ACHN (cell line): ENCODE data around the gene ANXA6.

Experiments used
- DNase-seq: peaks from one replicate; pipeline ENCODE4 v3.0.0-alpha.2; 2015
- in situ Hi-C: cut with HindIII; loops from 2 replicates; pipeline ENCODE4 v1.10.0; 2017; ENCODE audit warnings: low sequenced_read_pairs, low pct_ligation_motif_present, low pct_unique_long_range_greater_than_20kb

Gene ANXA6

GRCh38 chr5:151094852-151095245 is 62.7 kb downstream of the ANXA6 start:
- in situ Hi-C loops: no loop called here
- DNase-seq: no peak

DNA sequence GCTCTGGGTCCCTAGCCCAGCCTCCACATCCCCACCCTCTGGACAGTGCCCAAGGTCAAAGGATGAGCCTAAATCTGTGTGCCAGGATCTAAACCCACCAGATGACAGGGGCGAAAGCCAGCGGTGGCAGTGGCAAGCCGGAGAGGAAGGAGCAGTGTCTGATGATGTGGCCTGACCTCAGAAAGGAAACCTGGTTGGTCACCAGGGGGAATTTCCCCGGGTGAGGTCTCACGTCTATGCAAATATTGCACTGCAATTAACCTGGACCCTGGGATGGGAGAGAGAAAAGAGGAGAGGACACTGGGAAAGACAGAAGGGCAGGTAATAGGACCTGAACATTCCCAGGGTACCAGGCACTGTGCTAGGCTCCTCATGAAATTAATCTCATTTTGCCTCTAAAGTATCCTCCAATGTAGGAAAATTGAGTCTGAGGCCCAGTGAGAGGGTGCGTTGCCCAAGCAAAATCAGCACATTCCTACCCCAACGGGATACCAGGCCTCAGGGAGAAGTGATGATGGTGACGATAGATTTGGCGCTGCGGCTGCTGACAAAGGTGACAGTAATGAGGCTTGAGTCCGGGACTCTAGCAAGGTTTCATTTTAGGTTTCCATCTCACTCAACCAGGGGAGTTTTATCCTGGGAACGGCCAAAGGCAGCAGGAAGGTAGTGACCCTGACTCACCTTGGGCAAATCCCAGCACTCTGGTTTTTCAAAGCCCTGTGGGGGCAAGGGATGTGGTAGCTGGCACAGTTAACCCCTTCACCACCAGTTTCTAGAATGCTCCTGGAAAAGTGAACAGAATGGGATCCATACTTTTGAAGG is 63.3 kb downstream of the ANXA6 start:
- DNase-seq: no peak
- in situ Hi-C loops: no loop called here

DNA sequence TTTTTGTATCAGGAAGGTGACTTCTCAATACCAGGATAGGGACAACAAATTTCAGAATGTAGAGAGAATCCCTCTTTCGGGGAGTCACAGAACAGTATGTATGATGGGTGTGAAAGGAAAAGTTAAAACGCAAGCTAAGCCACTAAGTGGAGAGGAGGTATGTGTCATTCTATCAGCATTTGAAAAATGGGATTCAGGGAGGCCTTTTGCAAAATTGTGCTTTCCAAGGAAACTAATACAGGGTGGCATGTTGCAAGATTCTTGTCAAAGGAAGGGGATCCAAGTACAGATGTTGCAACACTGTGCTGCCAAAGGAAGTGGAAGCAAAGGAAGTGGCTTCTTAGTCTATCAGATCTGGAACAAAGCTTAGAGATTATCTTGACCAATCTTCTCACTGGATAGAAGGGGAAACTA is 64.1 kb downstream of the ANXA6 start:
- in situ Hi-C loops: no loop called here
- DNase-seq: peak; percentile 91

GRCh38 chr5:151092762-151093161 is 64.8 kb downstream of the ANXA6 start:
- DNase-seq: peak; percentile 79
- in situ Hi-C loops: no loop called here

- in situ Hi-C loops: no loop called here
- no peak for DNase-seq
Measured at GRCh38 chr5:151089726-151090125, 67.9 kb downstream of the ANXA6 start.

GRCh38 chr5:151088986-151089385 is 68.6 kb downstream of the ANXA6 start:
- in situ Hi-C loops: no loop called here
- DNase-seq: no peak

- in situ Hi-C loops: no loop called here
Measured at GRCh38 chr5:151087486-151087885, 70.1 kb downstream of the ANXA6 start.

GRCh38 chr5:151086905-151087360 is 70.6 kb downstream of the ANXA6 start:
- DNase-seq: no peak
- in situ Hi-C loops: no loop called here

More at GRCh38 chr5:151087486-151087885, 70.1 kb downstream of the ANXA6 start:
- no peak for DNase-seq

GRCh38 chr5:151086192-151086869 is 71.2 kb downstream of the ANXA6 start:
- in situ Hi-C loops: no loop called here
- DNase-seq: no peak

- in situ Hi-C loops: no loop called here
- DNase-seq: no peak
Measured at GRCh38 chr5:151085517-151086041, 72.0 kb downstream of the ANXA6 start.

- in situ Hi-C loops: no loop called here
- DNase-seq: no peak
Measured at GRCh38 chr5:151084363-151084762, 73.2 kb downstream of the ANXA6 start.

- peak; percentile 67 for DNase-seq
- in situ Hi-C loops: no loop called here
Measured at GRCh38 chr5:151083081-151083676, 74.4 kb downstream of the ANXA6 start.

GRCh38 chr5:151082282-151082902 is 75.2 kb downstream of the ANXA6 start:
- in situ Hi-C loops: no loop called here

DNA sequence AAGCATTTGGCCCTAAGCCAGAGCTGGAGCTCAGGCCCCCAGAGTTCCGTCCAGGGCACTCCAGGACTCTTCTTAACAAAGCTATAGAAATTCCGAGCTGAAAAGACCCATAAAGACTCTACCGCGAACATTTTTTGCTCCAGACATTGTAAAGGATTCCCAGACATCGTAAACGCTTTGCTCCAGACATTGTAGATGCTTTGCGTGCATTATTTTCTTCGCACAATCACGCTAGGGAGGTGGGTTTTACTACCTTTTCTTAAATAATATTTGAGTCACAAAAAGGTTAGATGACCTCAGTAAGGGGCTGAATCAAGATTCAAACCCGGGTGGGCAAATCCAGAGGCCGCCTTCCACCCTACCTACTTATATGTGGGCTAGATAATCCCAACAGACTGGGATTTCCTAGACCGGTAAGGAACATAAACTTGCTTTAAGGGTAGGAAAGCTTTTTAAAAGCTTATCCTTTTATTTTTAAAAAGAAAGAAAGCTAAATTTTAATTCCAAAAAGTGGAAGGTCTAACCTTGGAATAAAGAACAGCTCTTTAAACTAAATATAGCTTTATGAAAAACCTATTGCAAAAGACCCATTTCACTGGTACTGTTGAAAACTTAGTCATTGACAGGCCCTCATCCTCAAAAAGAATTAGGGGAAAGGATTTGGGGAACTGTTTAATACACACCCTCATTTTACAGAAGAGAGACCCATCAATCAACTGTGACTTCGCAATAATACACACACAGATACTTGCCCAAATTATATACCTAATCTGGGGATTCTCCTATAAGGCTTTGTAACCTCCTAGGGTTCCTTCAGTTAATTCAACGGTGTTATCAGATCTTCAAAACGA is 75.9 kb downstream of the ANXA6 start:
- DNase-seq: peak; percentile 43

More at GRCh38 chr5:151082282-151082902, 75.2 kb downstream of the ANXA6 start:
- peak; percentile 51 for DNase-seq

DNA sequence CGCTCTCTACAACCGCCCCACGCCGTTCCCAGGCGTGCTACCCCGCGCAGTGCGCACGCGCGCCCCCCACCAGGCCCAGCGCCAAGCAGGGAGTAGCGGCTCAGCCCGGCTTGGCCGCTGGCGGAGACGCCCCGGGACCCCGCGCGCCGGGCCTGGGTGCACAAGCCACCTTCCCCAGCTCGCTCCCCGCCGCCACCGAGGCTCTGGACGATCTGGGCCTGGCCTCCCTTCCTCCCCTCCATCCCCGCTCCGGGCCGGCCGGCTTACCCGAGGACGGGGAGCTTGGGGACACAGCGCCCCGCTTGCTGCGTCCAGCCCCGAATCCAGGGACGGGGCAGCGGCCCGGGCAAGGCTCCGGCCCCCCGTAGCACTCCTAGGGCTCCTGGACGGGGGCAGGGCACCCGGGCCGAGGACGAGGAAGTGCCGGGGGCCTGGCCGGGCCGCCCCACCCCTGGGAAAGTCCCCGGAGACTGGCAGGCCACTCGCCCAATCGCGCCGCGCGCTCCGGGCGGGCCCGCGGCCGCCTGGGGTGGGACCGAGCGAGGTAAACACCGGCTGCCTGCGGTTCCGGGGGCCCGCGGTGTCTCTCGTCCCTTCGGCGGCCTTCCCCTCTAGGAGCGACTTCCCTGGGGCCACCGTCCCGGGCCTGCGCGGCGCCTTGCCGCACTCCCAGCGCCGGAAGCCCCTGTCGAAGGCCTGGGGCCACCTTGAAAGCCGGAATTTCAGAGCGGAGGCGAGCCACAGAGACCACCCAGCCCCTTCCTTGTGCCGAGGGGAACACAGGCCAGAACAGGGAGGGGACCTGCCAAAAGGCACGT is 76.8 kb downstream of the ANXA6 start, which contains the start of gene TNIP1:
Gene TNIP1, minus strand, starts transcription at position 422 of the 818 bp plus-strand sequence. CDS start 15,939 bp downstream, outside the sequence.
- in situ Hi-C loops: no loop called here
- DNase-seq: peak; percentile 84

More for the DNA sequence above, 75.9 kb downstream of the ANXA6 start:
- in situ Hi-C loops: no loop called here

DNA sequence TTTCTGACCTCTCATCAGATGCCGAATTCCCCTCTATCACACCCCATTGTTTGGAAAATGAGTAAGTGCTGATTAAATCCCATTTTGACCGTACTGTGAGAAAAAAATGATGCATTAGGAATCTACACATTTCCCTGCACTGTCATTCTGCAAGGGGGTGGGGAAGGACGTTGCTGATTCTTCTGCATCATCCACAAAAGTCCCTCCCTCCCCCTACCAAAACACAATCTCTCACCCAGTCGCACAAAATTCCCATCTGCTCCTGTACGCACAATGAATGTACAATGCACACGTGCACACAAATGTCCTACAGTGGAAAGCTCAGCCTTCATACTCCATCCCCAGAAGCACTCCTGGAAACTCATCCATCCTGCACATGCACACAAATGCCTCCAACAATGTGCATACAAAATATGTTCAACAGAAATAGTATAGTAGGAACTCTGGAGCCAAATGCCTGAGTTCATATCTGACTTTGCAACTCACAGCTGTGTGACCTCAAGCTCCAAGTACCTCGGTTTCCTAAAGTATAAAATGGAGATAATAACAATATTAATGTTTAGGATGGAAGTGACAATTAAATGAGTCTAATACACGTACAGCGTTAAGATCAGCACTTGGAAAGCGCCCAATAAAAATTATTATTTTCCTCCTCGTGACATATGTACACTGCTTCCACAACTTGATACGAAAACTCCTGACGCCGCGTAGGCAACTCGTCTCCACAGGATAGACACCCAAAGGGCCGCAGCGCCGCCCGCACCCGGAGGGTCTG is 77.6 kb downstream of the ANXA6 start:
- DNase-seq: peak; percentile 35
- in situ Hi-C loops: no loop called here
